Neuron (in vitro differentiated cells): ENCODE measurements around the gene TBXA2R.
"Not testable (repeated sequence)": the region's sequence is repeated elsewhere in the genome, so short reads cannot be mapped to it uniquely, and the experiment has no call there.

ENCODE experiments used
- H2AFZ ChIP-seq: one replicate; pipeline ENCODE4 v1.6.1; 2013; ENCODE audit warnings: low read depth, mild to moderate bottlenecking, inconsistent platforms, low read length, moderate library complexity
- H3K27me3 ChIP-seq: one replicate; pipeline ENCODE4 v1.6.1; 2013; ENCODE audit warnings: low read length; ENCODE audit not compliant: insufficient read depth
- H3K36me3 ChIP-seq: one replicate; pipeline ENCODE4 v1.6.1; 2013; ENCODE audit warnings: low read length; ENCODE audit not compliant: insufficient read depth
- H3K4me1 ChIP-seq: one replicate; pipeline ENCODE4 v1.6.1; 2013; ENCODE audit warnings: low read length; ENCODE audit not compliant: insufficient read depth
- H3K4me3 ChIP-seq: 2 replicates; pipeline ENCODE4 v1.5.1; 2013; ENCODE audit warnings: mild to moderate bottlenecking, low read length, moderate library complexity
- H3K9me3 ChIP-seq: one replicate; pipeline ENCODE4 v1.6.1; 2013; ENCODE audit warnings: low read length

TBXA2R gene

DNA sequence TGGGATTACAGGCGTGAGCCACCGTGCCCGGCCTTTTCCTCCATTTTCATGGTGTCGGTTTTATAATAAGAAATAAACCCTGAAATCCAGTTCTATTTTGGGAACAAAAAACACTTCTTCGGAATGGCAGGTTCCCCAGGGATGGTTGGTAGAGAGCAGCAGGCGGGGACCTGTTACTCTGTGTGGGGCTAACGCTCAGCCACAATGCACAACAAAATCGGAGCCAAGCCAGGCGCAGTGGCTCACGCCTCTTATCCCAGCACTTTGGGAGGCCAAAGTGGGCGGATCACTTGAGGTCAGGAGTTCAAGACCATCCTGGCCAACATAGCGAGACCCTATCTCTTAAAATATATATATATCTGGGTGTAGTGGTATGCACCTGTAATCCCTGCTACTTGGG, 5.7 kb downstream of the TBXA2R start:
- H2AFZ ChIP-seq: no peak overlapping the region
- H3K36me3 ChIP-seq: no peaks in the 10 kb centered on the region
- no peaks in the 10 kb centered on the region for H3K4me1 ChIP-seq
- peaks cover 7% of the 10 kb centered on the region for H3K9me3 ChIP-seq
- H3K4me3 ChIP-seq: no peak overlapping the region
- peaks cover 23% of the 10 kb centered on the region for H3K27me3 ChIP-seq

DNA sequence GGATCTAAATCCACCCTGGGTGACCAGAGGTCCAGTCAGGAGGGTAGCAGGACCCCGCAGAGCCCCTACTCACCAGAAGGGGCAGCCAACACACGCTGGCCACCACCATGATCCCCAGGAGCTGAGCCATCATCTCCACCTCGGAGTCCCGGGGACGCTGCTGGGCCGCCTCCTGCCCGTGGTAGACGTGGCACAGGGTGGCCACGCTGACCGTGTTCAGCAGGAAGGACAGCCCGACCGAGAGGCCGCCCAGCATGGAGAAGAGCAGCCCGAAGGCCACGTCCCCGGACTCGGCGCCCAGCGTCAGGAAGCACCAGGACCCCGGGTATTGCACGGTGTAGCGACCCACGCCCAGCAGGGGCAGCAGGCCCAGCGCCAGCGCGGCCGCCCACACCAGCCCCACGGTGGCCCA, 6.9 kb downstream of the TBXA2R start:
- H2AFZ ChIP-seq: no peak overlapping the region
- H3K36me3 ChIP-seq: no peaks in the 10 kb centered on the region
- no peaks in the 10 kb centered on the region for H3K4me1 ChIP-seq
- peaks cover 11% of the 10 kb centered on the region for H3K27me3 ChIP-seq
- H3K4me3 ChIP-seq: no peak overlapping the region
- H3K9me3 ChIP-seq: peaks cover 7% of the 10 kb centered on the region

DNA sequence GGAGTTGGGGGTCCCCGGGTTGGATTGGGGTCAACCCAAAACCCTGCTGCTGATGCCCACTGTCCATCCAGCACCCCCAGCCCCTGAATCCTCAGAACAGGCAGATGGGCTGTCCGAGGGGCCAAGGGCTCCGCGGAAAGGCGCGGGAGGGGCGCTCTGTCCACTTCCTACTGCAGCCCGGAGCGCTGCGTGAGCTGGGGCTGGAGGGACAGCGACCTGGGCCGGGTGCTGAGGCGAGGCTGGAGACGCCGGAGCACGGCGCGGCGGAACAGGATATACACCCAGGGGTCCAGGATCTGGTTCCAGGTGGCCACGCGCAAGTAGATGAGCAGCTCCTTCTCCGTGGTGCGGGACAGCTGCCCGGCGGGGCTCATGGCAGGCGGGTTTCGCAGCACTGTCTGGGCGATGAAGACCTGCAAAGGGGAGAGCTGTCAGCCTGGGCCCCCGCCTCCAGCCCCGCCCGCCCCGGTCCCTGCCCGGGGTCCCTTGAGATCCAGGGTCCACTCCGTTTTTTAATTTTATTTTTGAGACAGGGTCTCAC, 11.1 kb downstream of the TBXA2R start:
- Histone ChIP-seq H3K36me3 (no peaks in the 10 kb centered on the region), H2AFZ (no peak overlapping the region), H3K27me3 (peaks cover 5% of the 10 kb centered on the region), H3K4me3 (no peak overlapping the region), H3K9me3 (peaks cover 14% of the 10 kb centered on the region), H3K4me1 (no peaks in the 10 kb centered on the region)

DNA sequence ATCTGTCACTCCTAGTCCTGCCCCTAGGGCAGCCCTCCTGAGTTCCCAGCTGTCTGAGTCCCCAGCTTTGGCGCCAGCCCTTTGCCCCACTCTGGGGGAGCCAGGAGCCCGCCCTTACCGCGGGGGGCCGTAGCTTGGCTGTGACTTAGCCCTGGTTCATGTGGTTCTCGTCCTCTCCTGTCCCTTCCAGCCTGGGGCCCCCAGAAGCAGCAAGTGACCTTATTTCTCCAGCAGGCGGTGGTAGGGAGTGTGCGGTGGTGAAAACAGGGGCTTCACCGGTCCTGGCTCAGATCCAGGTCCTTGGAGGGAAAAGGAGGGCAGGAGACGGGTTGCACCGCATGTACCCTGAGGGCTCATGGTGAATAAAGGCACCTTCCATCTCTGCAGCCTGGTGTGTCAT, 13.5 kb downstream of the TBXA2R start:
- Histone ChIP-seq H3K9me3 (peaks cover 7% of the 10 kb centered on the region), H3K36me3 (no peaks in the 10 kb centered on the region), H3K4me1 (no peaks in the 10 kb centered on the region), H3K27me3 (peaks cover 5% of the 10 kb centered on the region), H2AFZ (no peak overlapping the region), H3K4me3 (no peak overlapping the region)

DNA sequence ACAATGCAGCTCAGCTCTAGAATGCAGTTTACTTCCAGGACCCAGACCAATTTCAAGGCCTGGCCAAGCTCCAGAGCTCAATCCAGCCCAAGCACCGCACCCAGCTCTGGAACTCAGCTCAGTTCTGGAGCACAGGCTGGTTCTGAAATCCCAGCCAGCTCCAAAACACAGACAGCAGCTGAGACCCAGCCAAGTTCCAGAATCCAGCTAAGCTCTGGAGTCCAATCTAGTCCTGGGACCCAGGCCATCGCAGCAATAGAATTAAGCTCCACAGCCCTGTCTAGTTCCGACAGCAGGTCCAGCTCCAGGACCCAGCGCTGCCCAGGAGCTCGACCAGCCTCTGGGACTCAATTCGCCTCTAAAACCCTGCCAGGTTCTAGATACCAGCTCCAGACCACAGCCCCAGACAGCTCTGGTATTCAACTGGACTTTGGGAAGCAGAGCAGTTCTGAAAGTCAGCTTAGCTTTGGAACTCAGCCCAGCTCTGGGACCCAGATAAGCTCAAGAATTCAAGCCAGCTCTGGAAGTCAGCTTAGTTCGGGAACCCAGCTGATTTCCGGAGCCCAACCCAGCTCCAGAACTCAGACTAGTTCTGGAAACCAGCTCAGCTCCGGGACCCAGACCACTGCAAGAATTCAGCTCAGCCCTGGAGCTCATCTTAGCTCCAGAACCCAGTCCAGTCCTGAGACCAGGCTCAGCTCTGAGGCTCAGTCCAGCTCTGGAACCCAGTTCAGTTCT, 14.6 kb downstream of the TBXA2R start:
- Histone ChIP-seq H3K4me1 (no peaks in the 10 kb centered on the region), H2AFZ (no peak overlapping the region), H3K36me3 (no peaks in the 10 kb centered on the region), H3K9me3 (peaks cover 7% of the 10 kb centered on the region), H3K27me3 (peaks cover 5% of the 10 kb centered on the region), H3K4me3 (no peak overlapping the region)

DNA sequence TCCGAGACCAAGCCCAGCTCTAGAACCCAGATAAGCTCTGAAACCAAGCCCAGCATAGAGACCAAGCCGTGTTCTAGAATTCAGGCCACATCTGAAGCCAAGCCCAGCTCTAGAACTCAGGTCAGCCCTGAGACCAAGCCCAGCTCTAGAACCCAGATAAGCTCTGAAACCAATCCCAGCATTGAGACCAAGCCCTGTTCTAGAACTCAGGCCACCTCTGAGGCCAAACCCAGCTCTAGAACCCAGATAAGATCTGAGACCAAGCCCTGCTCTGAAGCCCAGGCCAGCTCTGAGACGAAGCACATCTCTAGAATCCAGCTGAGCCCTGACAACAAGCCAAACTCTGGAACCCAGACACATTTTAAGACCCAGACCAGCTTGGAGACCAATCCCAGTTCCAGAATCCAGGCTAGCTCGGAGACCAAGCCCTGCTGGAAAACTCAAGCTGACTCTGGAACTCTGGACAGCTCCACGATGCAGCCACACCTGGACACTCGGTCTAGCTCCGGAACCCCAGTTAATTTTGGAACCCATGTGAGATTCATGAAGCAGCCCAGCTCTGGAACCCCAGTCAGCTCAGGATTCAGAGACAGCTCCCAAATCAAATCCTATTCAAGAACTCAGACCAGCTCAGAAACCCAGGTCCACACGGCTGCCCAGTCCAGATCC, 15.6 kb downstream of the TBXA2R start:
- Histone ChIP-seq H3K36me3 (no peaks in the 10 kb centered on the region), H3K4me1 (no peaks in the 10 kb centered on the region), H2AFZ (no peak overlapping the region), H3K27me3 (peaks cover 6% of the 10 kb centered on the region), H3K4me3 (no peak overlapping the region), H3K9me3 (peaks cover 7% of the 10 kb centered on the region)

DNA sequence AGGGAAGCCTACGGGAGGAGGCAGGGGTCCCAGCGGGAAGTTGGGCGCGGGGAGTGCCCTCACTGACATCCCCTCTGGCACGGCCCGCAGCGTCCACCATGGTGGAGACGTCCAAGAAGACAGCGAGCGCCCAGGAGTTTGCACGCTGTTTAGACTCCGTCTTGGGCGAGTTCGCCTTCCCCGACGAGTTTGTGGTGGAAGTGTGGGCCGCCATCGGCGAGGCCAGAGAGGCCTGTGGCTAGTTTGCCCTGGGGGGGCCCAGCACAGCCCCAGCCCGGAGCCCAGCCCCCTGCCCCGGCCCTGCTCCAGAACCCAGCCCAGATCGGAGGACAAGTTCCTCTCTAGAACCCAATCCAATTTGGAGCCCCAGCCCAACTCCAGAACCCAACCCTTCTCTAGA, 16.7 kb downstream of the TBXA2R start:
- H3K4me3 ChIP-seq: no peak overlapping the region
- peaks cover 16% of the 10 kb centered on the region for H3K27me3 ChIP-seq

DNA sequence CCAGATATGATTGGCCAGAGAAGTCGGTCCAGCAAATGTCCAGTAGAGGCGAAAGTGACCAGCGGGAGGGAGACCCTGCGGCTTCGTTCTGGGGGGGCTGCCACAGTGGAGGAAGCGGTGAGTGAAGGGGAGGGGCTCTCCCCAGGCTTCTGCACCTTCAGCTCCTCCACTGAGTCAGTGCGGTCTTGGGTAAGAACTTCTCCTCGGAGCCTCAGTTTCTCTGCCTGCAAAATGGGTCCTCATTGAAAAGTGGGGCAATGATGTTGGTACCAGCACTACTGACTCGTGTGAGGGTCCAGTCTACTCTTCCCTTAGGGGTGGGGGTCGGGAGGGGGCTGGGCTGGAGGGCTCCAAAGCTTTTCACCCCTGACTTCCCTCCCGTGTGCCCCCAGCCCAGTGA, 17.2 kb downstream of the TBXA2R start:
- H3K27me3 ChIP-seq: peaks cover 18% of the 10 kb centered on the region
- H3K9me3 ChIP-seq: peaks cover 7% of the 10 kb centered on the region
- no peaks in the 10 kb centered on the region for H3K4me1 ChIP-seq
- H2AFZ ChIP-seq: no peak overlapping the region
- no peaks in the 10 kb centered on the region for H3K36me3 ChIP-seq
- no peak overlapping the region for H3K4me3 ChIP-seq

More for the DNA sequence above, 16.7 kb downstream of the TBXA2R start:
- no peaks in the 10 kb centered on the region for H3K36me3 ChIP-seq
- H2AFZ ChIP-seq: no peak overlapping the region
- H3K4me1 ChIP-seq: no peaks in the 10 kb centered on the region
- H3K9me3 ChIP-seq: peaks cover 7% of the 10 kb centered on the region

DNA sequence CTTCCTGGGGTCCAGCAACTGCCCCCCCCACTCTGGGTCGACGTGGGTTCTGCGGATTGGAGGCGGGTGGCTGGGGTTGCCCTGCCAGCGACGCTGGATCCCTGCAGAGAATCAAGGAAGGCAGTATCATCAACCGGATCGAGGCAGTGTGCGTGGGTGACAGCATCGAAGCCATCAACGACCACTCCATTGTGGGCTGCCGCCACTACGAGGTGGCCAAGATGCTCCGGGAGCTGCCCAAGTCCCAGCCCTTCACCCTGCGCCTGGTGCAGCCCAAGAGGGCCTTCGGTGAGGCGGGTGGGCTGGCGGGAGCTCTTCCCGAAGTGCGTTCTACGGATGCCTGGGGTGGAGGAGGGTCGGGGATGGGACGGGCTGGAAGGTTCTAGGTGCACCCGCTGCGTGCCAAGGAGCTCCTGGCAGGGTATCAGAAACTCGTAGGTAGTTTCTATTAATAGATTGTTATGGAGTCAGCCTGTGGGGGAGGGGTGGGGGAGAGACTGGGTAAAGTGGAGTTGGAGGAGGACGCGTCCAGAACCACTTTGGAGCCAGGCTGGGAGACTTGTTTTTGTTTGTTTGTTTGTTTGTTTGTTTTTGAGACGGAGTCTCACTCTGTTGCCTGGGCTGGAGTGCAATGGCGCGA, 19.8 kb downstream of the TBXA2R start:
- H3K36me3 ChIP-seq: no peaks in the 10 kb centered on the region
- H2AFZ ChIP-seq: no peak overlapping the region
- no peak overlapping the region for H3K4me3 ChIP-seq
- H3K9me3 ChIP-seq: peaks cover 7% of the 10 kb centered on the region
- H3K27me3 ChIP-seq: peaks cover 20% of the 10 kb centered on the region
- H3K4me1 ChIP-seq: no peaks in the 10 kb centered on the region

DNA sequence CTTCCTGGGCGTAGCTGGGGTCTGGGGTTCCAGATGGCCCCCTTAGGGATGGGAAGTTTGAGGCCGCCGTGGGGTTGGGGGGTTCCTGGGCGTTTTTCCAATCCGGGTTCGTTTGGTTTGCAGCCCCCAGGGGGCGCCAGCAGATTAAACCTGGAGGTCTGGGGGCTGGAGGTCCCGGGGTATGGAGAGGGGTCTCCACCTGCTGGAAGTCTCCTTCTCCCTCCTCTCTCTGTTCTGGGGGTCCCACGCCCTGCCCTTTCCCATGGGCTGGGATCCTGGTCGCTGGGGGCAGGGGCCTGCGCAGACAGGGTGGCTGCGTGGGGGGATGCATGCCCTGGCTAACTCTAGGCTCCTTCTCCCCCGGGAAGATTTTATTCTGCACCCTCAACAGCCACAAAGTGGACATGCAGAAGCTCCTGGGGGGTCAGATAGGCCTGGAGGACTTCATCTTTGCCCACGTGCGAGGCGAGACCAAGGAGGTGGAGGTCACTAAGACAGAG, 20.5 kb downstream of the TBXA2R start:
- H3K4me3 ChIP-seq: no peak overlapping the region
- H3K9me3 ChIP-seq: peaks cover 3% of the 10 kb centered on the region
- H2AFZ ChIP-seq: no peak overlapping the region
- H3K36me3 ChIP-seq: no peaks in the 10 kb centered on the region
- peaks cover 20% of the 10 kb centered on the region for H3K27me3 ChIP-seq
- no peaks in the 10 kb centered on the region for H3K4me1 ChIP-seq

DNA sequence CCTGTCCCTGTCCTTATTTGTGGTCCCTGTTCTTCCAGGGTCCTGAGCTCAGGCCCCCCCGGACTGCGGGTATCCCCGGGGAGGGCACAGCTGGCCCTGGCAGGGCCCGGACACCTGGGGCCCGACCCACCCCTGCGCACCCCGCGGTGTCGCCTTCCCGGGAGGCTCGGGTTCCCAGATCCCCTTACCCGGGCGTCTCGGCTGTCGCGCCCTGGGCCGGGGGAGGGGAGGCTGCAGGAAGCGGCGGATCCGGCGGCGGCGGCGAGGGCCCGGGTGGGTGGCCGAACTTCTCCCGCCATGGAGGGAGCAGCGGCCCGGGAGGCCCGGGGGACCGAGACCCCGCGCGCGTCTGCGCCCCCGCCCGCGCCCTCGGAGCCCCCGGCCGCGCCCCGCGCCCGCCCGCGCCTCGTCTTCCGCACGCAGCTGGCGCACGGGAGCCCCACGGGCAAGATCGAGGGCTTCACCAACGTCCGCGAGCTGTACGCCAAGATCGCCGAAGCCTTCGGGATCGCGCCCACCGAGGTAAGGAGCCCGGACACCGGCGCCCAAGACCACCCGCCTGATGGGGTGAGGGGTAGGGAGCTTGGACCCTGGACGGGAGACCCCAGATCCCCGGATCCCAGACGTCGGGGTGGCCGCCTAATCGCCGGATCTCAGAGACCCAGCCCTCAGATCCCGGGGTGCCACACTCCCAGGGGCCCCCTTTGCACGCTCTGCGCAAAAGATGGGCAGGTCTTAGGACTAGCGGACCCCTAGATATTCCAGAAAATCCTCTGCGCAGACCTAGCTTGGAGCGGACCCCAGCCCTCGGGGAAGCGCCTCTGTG, 21.2 kb downstream of the TBXA2R start, which contains the start of gene GIPC3:
TSS of gene GIPC3 (plus strand) at position 178 of the 826 bp plus-strand sequence. CDS start at position 298, 120 bp downstream.
- Histone ChIP-seq H3K4me3 (no peak within 1 kb of the TSS), H3K36me3 (no peaks in the 10 kb centered on the region), H3K4me1 (no peaks in the 10 kb centered on the region), H3K9me3 (no peaks in the 10 kb centered on the region), H3K27me3 (peaks cover 20% of the 10 kb centered on the region), H2AFZ (no peak within 1 kb of the TSS)

DNA sequence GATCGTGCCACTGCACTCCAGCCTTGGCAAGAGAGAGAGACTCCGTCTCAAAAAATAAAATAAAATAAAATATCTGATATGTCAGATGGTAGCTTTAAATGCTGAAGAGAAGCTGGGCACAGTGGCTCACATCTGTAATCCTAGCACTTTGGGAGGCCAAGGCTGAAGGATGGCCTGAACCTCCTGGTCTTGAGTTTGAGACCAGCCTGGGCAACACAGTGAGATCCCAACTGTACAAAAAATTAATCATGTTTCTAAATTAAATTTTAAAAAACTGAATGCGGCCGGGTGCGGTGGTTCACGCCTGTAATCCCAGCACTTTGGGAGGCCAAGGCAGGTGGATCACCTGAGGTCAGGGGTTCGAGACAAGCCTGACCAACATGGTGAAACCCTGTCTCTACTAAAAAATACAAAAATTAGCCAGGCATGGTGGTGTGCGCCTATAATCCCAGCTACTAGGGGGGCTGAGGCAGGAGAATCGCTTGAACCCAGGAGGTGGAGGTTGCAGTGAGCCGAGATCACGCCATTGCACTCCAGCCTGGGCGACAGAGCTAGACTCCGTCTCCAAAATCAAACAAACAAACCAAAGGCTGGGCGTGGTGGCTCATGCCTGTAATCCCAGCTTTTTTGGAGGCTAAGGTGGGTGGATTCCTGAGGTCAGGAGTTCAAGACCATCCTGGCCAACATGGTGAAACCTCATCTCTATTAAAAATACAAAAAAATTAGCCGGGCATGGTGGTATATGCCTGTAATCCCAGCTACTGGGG, 22.5 kb downstream of the TBXA2R start:
- H2AFZ ChIP-seq, H3K4me3 ChIP-seq, H3K9me3 ChIP-seq, H3K36me3 ChIP-seq, H3K4me1 ChIP-seq: not testable (repeated sequence)
- peaks cover 20% of the 10 kb centered on the region for H3K27me3 ChIP-seq
